CD4-positive, alpha-beta T cell treated with Interleukin-12 subunit alpha and Interleukin-12 subunit beta, for 1 hour (primary cell): ENCODE results near the gene FOXP1.

ENCODE experiments used
- DNase-seq: peaks from one replicate; pipeline ENCODE4 v3.0.0-alpha.2; 2020

FOXP1 gene

GRCh38 chr3:71585887-71586809 lies 2.6 kb upstream of the FOXP1 start:
- peak; percentile 61 for DNase-seq

- DNase-seq: peak; percentile 15
Observed at GRCh38 chr3:71585131-71585530, 1.6 kb upstream of the FOXP1 start.

GRCh38 chr3:71584394-71585011 lies 975 bp upstream of the FOXP1 start:
- DNase-seq: peak; percentile 44

GRCh38 chr3:71582612-71583565 lies 639 bp downstream of the FOXP1 start:
- peak; percentile 63 for DNase-seq

GRCh38 chr3:71582036-71582611 lies 1.4 kb downstream of the FOXP1 start:
- peak; percentile 30 for DNase-seq

- peak; percentile 34 for DNase-seq
Observed at GRCh38 chr3:71581457-71582035, 2.0 kb downstream of the FOXP1 start.

- DNase-seq: no peak
Observed at GRCh38 chr3:71580636-71581456, 2.7 kb downstream of the FOXP1 start.

- no peak for DNase-seq
Observed at GRCh38 chr3:71579935-71580406, 3.6 kb downstream of the FOXP1 start.

GRCh38 chr3:71579326-71579934 lies 4.1 kb downstream of the FOXP1 start:
- DNase-seq: no peak

GRCh38 chr3:71578054-71578751 lies 5.3 kb downstream of the FOXP1 start:
- no peak for DNase-seq

GRCh38 chr3:71577011-71577410 lies 6.5 kb downstream of the FOXP1 start:
- no peak for DNase-seq

- DNase-seq: no peak
Observed at GRCh38 chr3:71575433-71575832, 8.1 kb downstream of the FOXP1 start.

- DNase-seq: no peak
Observed at GRCh38 chr3:71573181-71573580, 10.3 kb downstream of the FOXP1 start.

- DNase-seq: no peak
Observed at GRCh38 chr3:71570546-71570945, 13.0 kb downstream of the FOXP1 start.

- no peak for DNase-seq
Observed at GRCh38 chr3:71568207-71568606, 15.3 kb downstream of the FOXP1 start.

GRCh38 chr3:71566776-71567175 lies 16.8 kb downstream of the FOXP1 start:
- no peak for DNase-seq

GRCh38 chr3:71565976-71566375 lies 17.6 kb downstream of the FOXP1 start:
- DNase-seq: no peak

- no peak for DNase-seq
Observed at GRCh38 chr3:71565316-71565715, 18.2 kb downstream of the FOXP1 start.

- no peak for DNase-seq
Observed at GRCh38 chr3:71564361-71564760, 19.2 kb downstream of the FOXP1 start.

- DNase-seq: no peak
Observed at GRCh38 chr3:71563827-71564226, 19.7 kb downstream of the FOXP1 start.
